Measurements from ENCODE around the gene PLEKHG5.

DNA sequence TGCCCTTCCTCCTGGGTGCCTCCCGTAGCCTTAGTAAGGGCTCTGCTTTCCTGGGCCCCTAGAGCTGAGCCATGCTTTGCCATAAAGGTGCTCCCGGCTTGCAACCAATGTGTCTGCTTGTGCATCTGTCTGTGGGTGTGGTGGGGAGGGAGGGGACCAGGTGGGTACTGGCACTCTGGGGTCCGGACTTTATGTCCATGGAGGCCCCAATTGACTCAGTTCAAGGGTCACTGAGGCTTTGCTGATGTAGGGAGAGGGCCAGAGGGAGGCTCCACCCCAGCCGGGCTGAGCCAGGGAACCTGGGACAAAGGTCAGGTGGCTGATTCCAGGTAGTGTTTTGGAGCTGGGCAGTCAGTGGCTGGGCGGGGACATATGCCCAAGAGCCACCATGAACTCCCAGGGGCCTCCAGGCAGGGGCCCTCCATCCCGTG is 40.5 kb downstream of the PLEKHG5 start:
- TF ChIP-seq, protein P1, sequence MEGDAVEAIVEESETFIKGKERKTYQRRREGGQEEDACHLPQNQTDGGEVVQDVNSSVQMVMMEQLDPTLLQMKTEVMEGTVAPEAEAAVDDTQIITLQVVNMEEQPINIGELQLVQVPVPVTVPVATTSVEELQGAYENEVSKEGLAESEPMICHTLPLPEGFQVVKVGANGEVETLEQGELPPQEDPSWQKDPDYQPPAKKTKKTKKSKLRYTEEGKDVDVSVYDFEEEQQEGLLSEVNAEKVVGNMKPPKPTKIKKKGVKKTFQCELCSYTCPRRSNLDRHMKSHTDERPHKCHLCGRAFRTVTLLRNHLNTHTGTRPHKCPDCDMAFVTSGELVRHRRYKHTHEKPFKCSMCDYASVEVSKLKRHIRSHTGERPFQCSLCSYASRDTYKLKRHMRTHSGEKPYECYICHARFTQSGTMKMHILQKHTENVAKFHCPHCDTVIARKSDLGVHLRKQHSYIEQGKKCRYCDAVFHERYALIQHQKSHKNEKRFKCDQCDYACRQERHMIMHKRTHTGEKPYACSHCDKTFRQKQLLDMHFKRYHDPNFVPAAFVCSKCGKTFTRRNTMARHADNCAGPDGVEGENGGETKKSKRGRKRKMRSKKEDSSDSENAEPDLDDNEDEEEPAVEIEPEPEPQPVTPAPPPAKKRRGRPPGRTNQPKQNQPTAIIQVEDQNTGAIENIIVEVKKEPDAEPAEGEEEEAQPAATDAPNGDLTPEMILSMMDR (IDR thresholded peaks at IDR 0.05): no peak
- TF ChIP-seq ZFX (IDR thresholded peaks at IDR 0.05; ENCODE audit: borderline replicate concordance): no peak
